SK-N-SH (cell line): ENCODE results near the gene PPP1R12A.

ENCODE experiments used
- MAX ChIP-seq: IDR thresholded peaks from 2 replicates; pipeline ENCODE4 v1.4.0; 2012; ENCODE audit warnings: low read depth
- TF ChIP-seq, protein P1 (sequence below): fragments of 200-600 bp; sonication (generic); IDR thresholded peaks from 2 replicates; pipeline ENCODE4 v1.6.1; 2017; ENCODE audit warnings: antibody characterized with exemption, mild to moderate bottlenecking, moderate library complexity
- TF ChIP-seq, protein P2 (sequence below): IDR thresholded peaks from 2 replicates; pipeline ENCODE4 v1.4.0; 2012; ENCODE audit warnings: low read depth, borderline replicate concordance

- TF ChIP-seq, protein P1, sequence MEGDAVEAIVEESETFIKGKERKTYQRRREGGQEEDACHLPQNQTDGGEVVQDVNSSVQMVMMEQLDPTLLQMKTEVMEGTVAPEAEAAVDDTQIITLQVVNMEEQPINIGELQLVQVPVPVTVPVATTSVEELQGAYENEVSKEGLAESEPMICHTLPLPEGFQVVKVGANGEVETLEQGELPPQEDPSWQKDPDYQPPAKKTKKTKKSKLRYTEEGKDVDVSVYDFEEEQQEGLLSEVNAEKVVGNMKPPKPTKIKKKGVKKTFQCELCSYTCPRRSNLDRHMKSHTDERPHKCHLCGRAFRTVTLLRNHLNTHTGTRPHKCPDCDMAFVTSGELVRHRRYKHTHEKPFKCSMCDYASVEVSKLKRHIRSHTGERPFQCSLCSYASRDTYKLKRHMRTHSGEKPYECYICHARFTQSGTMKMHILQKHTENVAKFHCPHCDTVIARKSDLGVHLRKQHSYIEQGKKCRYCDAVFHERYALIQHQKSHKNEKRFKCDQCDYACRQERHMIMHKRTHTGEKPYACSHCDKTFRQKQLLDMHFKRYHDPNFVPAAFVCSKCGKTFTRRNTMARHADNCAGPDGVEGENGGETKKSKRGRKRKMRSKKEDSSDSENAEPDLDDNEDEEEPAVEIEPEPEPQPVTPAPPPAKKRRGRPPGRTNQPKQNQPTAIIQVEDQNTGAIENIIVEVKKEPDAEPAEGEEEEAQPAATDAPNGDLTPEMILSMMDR, result no peak
- TF ChIP-seq MAX, result no peak
- TF ChIP-seq, protein P2, sequence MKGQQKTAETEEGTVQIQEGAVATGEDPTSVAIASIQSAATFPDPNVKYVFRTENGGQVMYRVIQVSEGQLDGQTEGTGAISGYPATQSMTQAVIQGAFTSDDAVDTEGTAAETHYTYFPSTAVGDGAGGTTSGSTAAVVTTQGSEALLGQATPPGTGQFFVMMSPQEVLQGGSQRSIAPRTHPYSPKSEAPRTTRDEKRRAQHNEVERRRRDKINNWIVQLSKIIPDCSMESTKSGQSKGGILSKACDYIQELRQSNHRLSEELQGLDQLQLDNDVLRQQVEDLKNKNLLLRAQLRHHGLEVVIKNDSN, result no peak
Measured at GRCh38 chr12:79769860-79770485, 164.9 kb downstream of the PPP1R12A start.
